ENCODE data around the gene EFCAB6. TPM values are rescaled to one million over a fixed set of nuclear protein-coding genes. Genes with fewer than 3 reads are reported as not detected.

Gene EFCAB6
- total RNA-seq, 1 donor from 2014 or later = 1.1 TPM

GRCh38 chr22:43782448-43782847, 29.7 kb downstream of the EFCAB6 start:
- H3K36me3 Mint-ChIP-seq (ENCODE audit: low read depth) = peaks cover 5% of the 10 kb centered on the region
- TF ChIP-seq CTCF (IDR thresholded peaks at IDR 0.05) = no peak
- H3K9me3 Mint-ChIP-seq (ENCODE audit: low read depth) = peaks cover 8% of the 10 kb centered on the region
- peaks cover 15% of the 10 kb centered on the region for H3K27me3 Mint-ChIP-seq (ENCODE audit: low read depth)
- H3K4me3 Mint-ChIP-seq (ENCODE audit: unreplicated experiment) = no peak overlapping the region
- DNase-seq (ENCODE audit: low spot score) = no peak
- H3K4me1 Mint-ChIP-seq (ENCODE audit: low read depth) = peaks cover 2% of the 10 kb centered on the region
- H3K27ac Mint-ChIP-seq (ENCODE audit: unreplicated experiment) = no peak overlapping the region

- TF ChIP-seq CTCF (IDR thresholded peaks at IDR 0.05) = no peak
- peak overlapping the region; percentile 33 for H3K27ac Mint-ChIP-seq (ENCODE audit: unreplicated experiment)
- H3K9me3 Mint-ChIP-seq (ENCODE audit: low read depth) = no peaks in the 10 kb centered on the region
- no peak for DNase-seq (ENCODE audit: low spot score)
- no peak overlapping the region for H3K4me3 Mint-ChIP-seq (ENCODE audit: unreplicated experiment)
- H3K4me1 Mint-ChIP-seq (ENCODE audit: low read depth) = peaks cover 10% of the 10 kb centered on the region
- no peaks in the 10 kb centered on the region for H3K27me3 Mint-ChIP-seq (ENCODE audit: low read depth)
- H3K36me3 Mint-ChIP-seq (ENCODE audit: low read depth) = no peaks in the 10 kb centered on the region
Measured at GRCh38 chr22:43777286-43777685, 34.8 kb downstream of the EFCAB6 start.

GRCh38 chr22:43776081-43776670, 35.9 kb downstream of the EFCAB6 start:
- no peak for DNase-seq (ENCODE audit: low spot score)
- TF ChIP-seq CTCF (IDR thresholded peaks at IDR 0.05) = no peak
- Mint-ChIP-seq H3K4me1 (ENCODE audit: low read depth) (peaks cover 10% of the 10 kb centered on the region), H3K36me3 (ENCODE audit: low read depth) (peaks cover 3% of the 10 kb centered on the region), H3K27ac (ENCODE audit: unreplicated experiment) (no peak overlapping the region), H3K4me3 (ENCODE audit: unreplicated experiment) (no peak overlapping the region), H3K9me3 (ENCODE audit: low read depth) (no peaks in the 10 kb centered on the region), H3K27me3 (ENCODE audit: low read depth) (no peaks in the 10 kb centered on the region)

- Mint-ChIP-seq H3K36me3 (ENCODE audit: low read depth) (peaks cover 3% of the 10 kb centered on the region), H3K9me3 (ENCODE audit: low read depth) (no peaks in the 10 kb centered on the region), H3K4me3 (ENCODE audit: unreplicated experiment) (no peak overlapping the region), H3K4me1 (ENCODE audit: low read depth) (peaks cover 10% of the 10 kb centered on the region), H3K27ac (ENCODE audit: unreplicated experiment) (no peak overlapping the region), H3K27me3 (ENCODE audit: low read depth) (no peaks in the 10 kb centered on the region)
- no peak for DNase-seq (ENCODE audit: low spot score)
- TF ChIP-seq CTCF (IDR thresholded peaks at IDR 0.05) = no peak
Measured at GRCh38 chr22:43774318-43774915, 37.7 kb downstream of the EFCAB6 start.

GRCh38 chr22:43772831-43773230, 39.3 kb downstream of the EFCAB6 start:
- no peak for TF ChIP-seq CTCF (IDR thresholded peaks at IDR 0.05)
- Mint-ChIP-seq H3K27ac (ENCODE audit: unreplicated experiment) (no peak overlapping the region), H3K4me3 (ENCODE audit: unreplicated experiment) (no peak overlapping the region), H3K4me1 (ENCODE audit: low read depth) (peaks cover 10% of the 10 kb centered on the region), H3K27me3 (ENCODE audit: low read depth) (no peaks in the 10 kb centered on the region), H3K36me3 (ENCODE audit: low read depth) (peaks cover 3% of the 10 kb centered on the region), H3K9me3 (ENCODE audit: low read depth) (peaks cover 2% of the 10 kb centered on the region)
- no peak for DNase-seq (ENCODE audit: low spot score)

All from chondrocyte (in vitro differentiated cells).